Stomach (tissue), 4 donors: ENCODE results near the gene PLCE1.

Experiments
- EP300 ChIP-seq: sonication (generic); formaldehyde crosslinking; IDR thresholded peaks from one replicate; pipeline ENCODE4 v1.6.1; 2017; ENCODE audit warnings: antibody characterized with exemption
- POLR2A ChIP-seq, 4 donors: fragments of 450-650 bp; IDR thresholded peaks; one replicate each; pipeline ENCODE4 v1.6.1; 2016; ENCODE audit warnings: antibody characterized with exemption in 4 of 4, control low read depth in 2 of 4, mild to moderate bottlenecking in 1 of 4, moderate library complexity in 1 of 4
- TF ChIP-seq, protein P1 (sequence below), 7 experiments: fragments of 450-650 bp in 4 of 7; fragments of 200-600 bp in 3 of 7; sonication (generic) in 3 of 7; IDR thresholded peaks; one replicate each; pipeline ENCODE4 v1.5.1; 2016 to 2019; ENCODE audit warnings: antibody characterized with exemption in 7 of 7, control low read depth in 2 of 7, mild to moderate bottlenecking in 1 of 7

DNA sequence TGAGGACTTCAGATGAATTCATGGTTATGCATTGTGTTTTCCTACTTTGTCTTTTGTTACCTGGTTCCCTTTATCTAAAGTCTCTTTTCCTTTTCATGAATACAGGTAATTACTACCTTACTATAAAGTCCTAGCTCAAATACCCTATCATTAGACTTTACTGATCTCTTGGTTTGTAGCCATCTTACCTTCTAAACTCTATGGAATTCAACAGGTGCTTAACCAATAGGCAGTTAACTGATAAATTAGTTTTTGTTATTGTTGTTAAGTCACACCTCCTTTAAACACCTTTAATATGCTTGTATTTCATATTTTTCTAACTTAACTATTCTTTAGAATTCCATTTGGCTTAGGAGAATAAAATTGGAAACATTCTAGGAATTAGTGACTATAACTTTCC lies 30.7 kb downstream of the PLCE1 start:
- TF ChIP-seq, protein P1, sequence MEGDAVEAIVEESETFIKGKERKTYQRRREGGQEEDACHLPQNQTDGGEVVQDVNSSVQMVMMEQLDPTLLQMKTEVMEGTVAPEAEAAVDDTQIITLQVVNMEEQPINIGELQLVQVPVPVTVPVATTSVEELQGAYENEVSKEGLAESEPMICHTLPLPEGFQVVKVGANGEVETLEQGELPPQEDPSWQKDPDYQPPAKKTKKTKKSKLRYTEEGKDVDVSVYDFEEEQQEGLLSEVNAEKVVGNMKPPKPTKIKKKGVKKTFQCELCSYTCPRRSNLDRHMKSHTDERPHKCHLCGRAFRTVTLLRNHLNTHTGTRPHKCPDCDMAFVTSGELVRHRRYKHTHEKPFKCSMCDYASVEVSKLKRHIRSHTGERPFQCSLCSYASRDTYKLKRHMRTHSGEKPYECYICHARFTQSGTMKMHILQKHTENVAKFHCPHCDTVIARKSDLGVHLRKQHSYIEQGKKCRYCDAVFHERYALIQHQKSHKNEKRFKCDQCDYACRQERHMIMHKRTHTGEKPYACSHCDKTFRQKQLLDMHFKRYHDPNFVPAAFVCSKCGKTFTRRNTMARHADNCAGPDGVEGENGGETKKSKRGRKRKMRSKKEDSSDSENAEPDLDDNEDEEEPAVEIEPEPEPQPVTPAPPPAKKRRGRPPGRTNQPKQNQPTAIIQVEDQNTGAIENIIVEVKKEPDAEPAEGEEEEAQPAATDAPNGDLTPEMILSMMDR (IDR thresholded peaks at IDR 0.05): no peak
- TF ChIP-seq POLR2A (IDR thresholded peaks at IDR 0.05): no peak
- TF ChIP-seq EP300: no peak
